GM21723 (cell line): ENCODE data around the gene ZFYVE1.
"Not testable (repeated sequence)": the region's sequence is repeated elsewhere in the genome, so short reads cannot be mapped to it uniquely, and the experiment has no call there.

ENCODE experiments used
- ATAC-seq: cut with Tn5 transposase; IDR thresholded peaks from one replicate; pipeline ENCODE4 v1.9.1; 2021; ENCODE audit warnings: mild to moderate bottlenecking, moderate library complexity; ENCODE audit not compliant: unreplicated experiment

ZFYVE1 gene

GRCh38 chr14:72961016-72961415 lies 65.9 kb downstream of the ZFYVE1 start:
- ATAC-seq: not testable (repeated sequence)

- ATAC-seq: no peak
These were observed 68.4 kb downstream of the ZFYVE1 start for GRCh38 chr14:72958548-72958947.

GRCh38 chr14:72957213-72957612 lies 69.7 kb downstream of the ZFYVE1 start:
- no peak for ATAC-seq

GRCh38 chr14:72956741-72957140 lies 70.2 kb downstream of the ZFYVE1 start:
- ATAC-seq: not testable (repeated sequence)

GRCh38 chr14:72952171-72952570 lies 74.7 kb downstream of the ZFYVE1 start:
- no peak for ATAC-seq

GRCh38 chr14:72948481-72949138 lies 78.3 kb downstream of the ZFYVE1 start:
- no peak for ATAC-seq

- no peak for ATAC-seq
These were observed 79.3 kb downstream of the ZFYVE1 start for GRCh38 chr14:72947366-72948160.

- ATAC-seq: no peak
These were observed 80.4 kb downstream of the ZFYVE1 start for GRCh38 chr14:72946491-72946890.

GRCh38 chr14:72945356-72946027 lies 81.4 kb downstream of the ZFYVE1 start:
- ATAC-seq: no peak

- no peak for ATAC-seq
These were observed 83.0 kb downstream of the ZFYVE1 start for GRCh38 chr14:72943876-72944430.

- no peak for ATAC-seq
These were observed 84.0 kb downstream of the ZFYVE1 start for GRCh38 chr14:72942934-72943333.

- ATAC-seq: no peak
These were observed 85.5 kb downstream of the ZFYVE1 start for GRCh38 chr14:72941286-72941985.

- no peak for ATAC-seq
These were observed 87.3 kb downstream of the ZFYVE1 start for GRCh38 chr14:72939630-72940029.

- no peak for ATAC-seq
These were observed 94.0 kb downstream of the ZFYVE1 start for GRCh38 chr14:72932893-72933292.

- no peak for ATAC-seq
These were observed 97.4 kb downstream of the ZFYVE1 start for GRCh38 chr14:72929316-72930080.

- no peak for ATAC-seq
These were observed 98.0 kb downstream of the ZFYVE1 start for GRCh38 chr14:72928872-72929271.

GRCh38 chr14:72926292-72927028 lies 100.4 kb downstream of the ZFYVE1 start, which contains the start of gene DCAF4:
TSS of gene DCAF4 (plus strand) at chr14:72926464. CDS start at chr14:72937979, 11,515 bp downstream.
- peak; percentile 94 for ATAC-seq

- peak; percentile 20 for ATAC-seq
These were observed 101.1 kb downstream of the ZFYVE1 start for GRCh38 chr14:72925815-72926291.

GRCh38 chr14:72925171-72925759 lies 101.6 kb downstream of the ZFYVE1 start:
- no peak for ATAC-seq
